ENCODE data around the gene SNX32.

- TF ChIP-seq ZNF408 (CRISPR knock-in tag; IDR thresholded peaks at IDR 0.05; ENCODE audit: low read depth) (no peak), GTF3C2 (IDR thresholded peaks at IDR 0.05; ENCODE audit: borderline replicate concordance, extremely low read depth, insufficient read length) (no peak), SUPT5H (IDR thresholded peaks at IDR 0.05) (no peak), ZNF511 (CRISPR knock-in tag; IDR thresholded peaks at IDR 0.05) (no peak), KLF16 (IDR thresholded peaks at IDR 0.05) (no peak), CTCF (IDR thresholded peaks at IDR 0.05 in 2 of 3, conservative IDR thresholded peaks at IDR 0.05 in 1 of 3; ENCODE audit: insufficient read depth in 2 of 3, low read depth in 1 of 3, low read length in 3 of 3) (no peak)
Measured at GRCh38 chr11:65880027-65880426, 46.3 kb downstream of the SNX32 start.
